Measurements from ENCODE around the gene SLC1A2. TPM values are rescaled to one million over a fixed set of nuclear protein-coding genes. Genes with fewer than 3 reads are reported as not detected.
A peak's percentile ranks its signal among the peaks of the same experiment; 100 is the strongest.

SLC1A2 gene
- total and polyA plus RNA-seq, 2 experiments from 2014 or later = 0.70 to 2.8 TPM

- Histone ChIP-seq H3F3A (replicated peaks; ENCODE audit: low read depth) (no peaks in the 10 kb centered on the region), H3K4me3 (no peak overlapping the region), H4K20me1 (replicated peaks; ENCODE audit: insufficient read depth) (no peaks in the 10 kb centered on the region), H3K79me2 (replicated peaks; ENCODE audit: insufficient read depth) (no peaks in the 10 kb centered on the region), H3K9me2 (ENCODE audit: insufficient read depth) (peaks cover 27% of the 10 kb centered on the region), H3K27ac (ENCODE audit: low read depth) (no peak overlapping the region), H3K36me3 (ENCODE audit: insufficient read depth) (no peaks in the 10 kb centered on the region), H3K4me2 (0 out of 2 replicates have a peak overlapping the region, but pooled peaks have one; percentile 31), H3K27me3 (ENCODE audit: insufficient read depth) (no peaks in the 10 kb centered on the region; the same call in 1 of the 2 replicates), H3K4me1 (ENCODE audit: insufficient read depth) (peaks cover 20% of the 10 kb centered on the region), H2AFZ (peak overlapping the region; percentile 33; the same call in 1 of the 2 replicates)
- Mint-ChIP-seq H3K4me1 (peaks cover 26% of the 10 kb centered on the region), H3K27ac (no peak overlapping the region), H3K36me3 (ENCODE audit: low read depth) (no peaks in the 10 kb centered on the region), H3K27me3 (ENCODE audit: insufficient read depth, low read depth, poor library complexity) (no peaks in the 10 kb centered on the region), H3K4me3 (no peak overlapping the region), H3K9me3 (no peaks in the 10 kb centered on the region)
- ATAC-seq (no peak), DNase-seq (ENCODE audit: low spot score) (no peak)
- TF ChIP-seq ZNF462 (CRISPR knock-in tag; IDR thresholded peaks at IDR 0.05) (0 out of 2 replicates have a peak, but pooled peaks have one; percentile 34), JUNB (IDR thresholded peaks at IDR 0.05; ENCODE audit: unreplicated experiment) (no peak)
These were observed 96.9 kb downstream of the SLC1A2 start for GRCh38 chr11:35322318-35322979.

DNA sequence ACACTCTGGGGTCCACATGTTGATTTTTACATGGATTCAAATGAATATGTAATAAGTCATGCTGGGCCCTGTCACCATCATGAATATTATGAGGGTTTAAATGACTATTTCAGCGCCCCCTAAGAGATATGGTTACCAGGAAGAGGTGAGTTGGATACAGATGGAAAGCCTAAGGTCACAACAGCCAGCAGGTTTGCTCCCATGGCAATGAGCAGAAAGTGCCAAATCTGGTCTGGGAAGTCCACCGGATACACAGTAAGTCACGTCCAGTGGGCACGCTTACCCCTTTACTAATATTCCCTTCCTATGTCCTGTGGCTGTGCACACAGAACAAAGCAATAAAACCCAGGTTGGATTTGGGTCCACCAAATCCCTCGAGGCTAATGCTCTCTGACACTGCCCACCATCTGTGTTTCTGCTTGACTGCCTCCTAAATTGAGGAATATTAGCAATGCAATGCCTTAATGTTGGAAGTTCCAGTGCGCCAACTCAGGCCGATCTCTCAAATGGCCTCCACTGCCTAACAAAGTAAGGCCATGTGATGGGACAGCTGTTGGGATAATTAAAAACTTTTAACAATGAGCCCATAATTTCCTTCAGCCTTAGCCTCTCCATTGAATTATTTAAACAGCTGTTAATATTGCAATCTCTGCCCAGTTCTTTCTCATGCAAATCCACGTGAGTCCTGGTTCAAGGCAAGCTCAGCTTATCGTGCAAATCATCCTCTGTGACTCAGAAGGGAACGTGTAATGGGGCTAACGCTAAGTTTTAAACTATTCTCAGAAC, 97.6 kb downstream of the SLC1A2 start:
- ATAC-seq = no peak
- no peak overlapping the region for H3K4me3 Mint-ChIP-seq
- peak overlapping the region; percentile 33; the same call in 1 of the 2 replicates for H2AFZ ChIP-seq

More for the DNA sequence above, 97.6 kb downstream of the SLC1A2 start:
- H3K27me3 Mint-ChIP-seq (ENCODE audit: insufficient read depth, low read depth, poor library complexity) = no peaks in the 10 kb centered on the region
- Histone ChIP-seq H3K9me2 (ENCODE audit: insufficient read depth) (peaks cover 27% of the 10 kb centered on the region), H3K79me2 (replicated peaks; ENCODE audit: insufficient read depth) (no peaks in the 10 kb centered on the region), H3F3A (replicated peaks; ENCODE audit: low read depth) (no peaks in the 10 kb centered on the region), H3K27me3 (ENCODE audit: insufficient read depth) (no peaks in the 10 kb centered on the region; the same call in 1 of the 2 replicates), H3K4me1 (ENCODE audit: insufficient read depth) (peaks cover 20% of the 10 kb centered on the region), H3K27ac (ENCODE audit: low read depth) (no peak overlapping the region), H3K4me3 (no peak overlapping the region), H3K36me3 (ENCODE audit: insufficient read depth) (no peaks in the 10 kb centered on the region), H3K4me2 (no peak overlapping the region), H4K20me1 (replicated peaks; ENCODE audit: insufficient read depth) (no peaks in the 10 kb centered on the region)
- DNase-seq (ENCODE audit: low spot score) = no peak
- H3K27ac Mint-ChIP-seq = no peak overlapping the region
- H3K36me3 Mint-ChIP-seq (ENCODE audit: low read depth) = no peaks in the 10 kb centered on the region
- H3K4me1 Mint-ChIP-seq = peaks cover 26% of the 10 kb centered on the region
- H3K9me3 Mint-ChIP-seq = no peaks in the 10 kb centered on the region
- TF ChIP-seq ZNF331 (CRISPR knock-in tag; IDR thresholded peaks at IDR 0.05; ENCODE audit: low read depth) (no peak), EZH2phosphoT487 (IDR thresholded peaks at IDR 0.05; ENCODE audit: unreplicated experiment) (no peak), ETS1 (IDR thresholded peaks at IDR 0.05) (no peak), EZH2 (IDR thresholded peaks at IDR 0.05; ENCODE audit: low read depth, unreplicated experiment) (no peak), REST (IDR thresholded peaks at IDR 0.05; ENCODE audit: unreplicated experiment) (no peak)

Measured in GM23338 (cell line).